Stomach (tissue), 9 donors: ENCODE measurements around the gene PRKN. TPM values are rescaled to one million over a fixed set of nuclear protein-coding genes. Genes with fewer than 3 reads are reported as not detected.

Experiments
- DNase-seq, 2 donors: peaks; one replicate each; pipeline versions ENCODE4 v3.0.0 to v3.0.0-alpha.2; 2013 to 2019
- H3K27ac ChIP-seq, 5 donors: fragments of 200-600 bp in 4 of 5; sonication (generic) in 4 of 5; one replicate each; pipeline ENCODE4 v1.5.1; 2013 to 2019; ENCODE audit warnings: mild to moderate bottlenecking in 1 of 5, moderate library complexity in 1 of 5
- H3K27me3 ChIP-seq, 3 donors: fragments of 200-600 bp; sonication (generic); one replicate each; pipeline ENCODE4 v1.5.1; 2017 to 2019; ENCODE audit warnings: mixed run types in 1 of 3
- H3K36me3 ChIP-seq, 4 donors: fragments of 200-600 bp; sonication (generic); 1 replicate in 3 of 4; 2 replicates in 1 of 4; pipeline ENCODE4 v1.5.1; 2016 to 2019
- H3K4me1 ChIP-seq, 4 donors: fragments of 200-600 bp; sonication (generic); one replicate each; pipeline ENCODE4 v1.5.1; 2016 to 2019
- H3K4me3 ChIP-seq, 4 donors: fragments of 200-600 bp; sonication (generic) in 3 of 4; one replicate each; pipeline ENCODE4 v1.5.1; 2016 to 2019; ENCODE audit warnings: mild to moderate bottlenecking in 1 of 4
- H3K9me3 ChIP-seq, 4 donors: fragments of 200-600 bp; sonication (generic); one replicate each; pipeline ENCODE4 v1.5.1; 2016 to 2019
- EP300 ChIP-seq: sonication (generic); formaldehyde crosslinking; IDR thresholded peaks from one replicate; pipeline ENCODE4 v1.6.1; 2017; ENCODE audit warnings: antibody characterized with exemption
- POLR2A ChIP-seq, 4 donors: fragments of 450-650 bp; IDR thresholded peaks; one replicate each; pipeline ENCODE4 v1.6.1; 2016; ENCODE audit warnings: antibody characterized with exemption in 4 of 4, control low read depth in 2 of 4, mild to moderate bottlenecking in 1 of 4, moderate library complexity in 1 of 4
- POLR2AphosphoS5 ChIP-seq, 3 donors: sonication (generic); formaldehyde crosslinking; IDR thresholded peaks; one replicate each; pipeline ENCODE4 v1.6.1; 2016; ENCODE audit warnings: antibody characterized with exemption in 3 of 3
- WGBS, 5 donors: extraction: QIAGEN DNeasy Blood & Tissue Kit in 3 of 5; methylation state at CpG; one replicate each; pipeline versions ENCODE4 v1.1.5 to v1.1.7; 2013 to 2018; 5-methylcytosine and 5-hydroxymethylcytosine counted together
- intact Hi-C: fragments of 100-400 bp; cut with DNase I; formaldehyde crosslinking; loops from one replicate; pipeline ENCODE4 v1.15.1; 2023; ENCODE audit warnings: low total_unique reads
- polyA plus RNA-seq, 3 donors: library from polyadenylated mRNA; stranded (reverse); fragments of 200-250 nt; gene quantifications; one replicate each; pipeline ENCODE4 v1.2.3, GENCODE V29; 2013
- total RNA-seq, 5 donors: library from RNA; depleted of rRNA; stranded (reverse); fragments of >200 nt; gene quantifications; one replicate each; pipeline versions ENCODE4 v1.1.0 to v1.2.3, GENCODE V29; 2014 to 2016
- TF ChIP-seq, protein P1 (sequence below), 7 experiments: fragments of 450-650 bp in 4 of 7; fragments of 200-600 bp in 3 of 7; sonication (generic) in 3 of 7; IDR thresholded peaks; one replicate each; pipeline ENCODE4 v1.5.1; 2016 to 2019; ENCODE audit warnings: antibody characterized with exemption in 7 of 7, control low read depth in 2 of 7, mild to moderate bottlenecking in 1 of 7
- donor health status: healthy with polysubstance abuse.
- donor health status: Bipolar disorder and iron deficiency.
- donor health status: healthy.

PRKN gene
- total and polyA plus RNA-seq, 8 donors, result 0.68 to 19.8 (median 9.5) TPM

GRCh38 chr6:162258647-162259046, 468.9 kb downstream of the PRKN start:
- Histone ChIP-seq H3K27me3 (no peaks in the 10 kb centered on the region), H3K36me3 (no peaks in the 10 kb centered on the region), H3K4me3 (no peak overlapping the region), H3K27ac (no peak overlapping the region), H3K4me1 (no peaks in the 10 kb centered on the region), H3K9me3 (no peaks in the 10 kb centered on the region)
- DNase-seq, result no peak
- TF ChIP-seq, protein P1, sequence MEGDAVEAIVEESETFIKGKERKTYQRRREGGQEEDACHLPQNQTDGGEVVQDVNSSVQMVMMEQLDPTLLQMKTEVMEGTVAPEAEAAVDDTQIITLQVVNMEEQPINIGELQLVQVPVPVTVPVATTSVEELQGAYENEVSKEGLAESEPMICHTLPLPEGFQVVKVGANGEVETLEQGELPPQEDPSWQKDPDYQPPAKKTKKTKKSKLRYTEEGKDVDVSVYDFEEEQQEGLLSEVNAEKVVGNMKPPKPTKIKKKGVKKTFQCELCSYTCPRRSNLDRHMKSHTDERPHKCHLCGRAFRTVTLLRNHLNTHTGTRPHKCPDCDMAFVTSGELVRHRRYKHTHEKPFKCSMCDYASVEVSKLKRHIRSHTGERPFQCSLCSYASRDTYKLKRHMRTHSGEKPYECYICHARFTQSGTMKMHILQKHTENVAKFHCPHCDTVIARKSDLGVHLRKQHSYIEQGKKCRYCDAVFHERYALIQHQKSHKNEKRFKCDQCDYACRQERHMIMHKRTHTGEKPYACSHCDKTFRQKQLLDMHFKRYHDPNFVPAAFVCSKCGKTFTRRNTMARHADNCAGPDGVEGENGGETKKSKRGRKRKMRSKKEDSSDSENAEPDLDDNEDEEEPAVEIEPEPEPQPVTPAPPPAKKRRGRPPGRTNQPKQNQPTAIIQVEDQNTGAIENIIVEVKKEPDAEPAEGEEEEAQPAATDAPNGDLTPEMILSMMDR (IDR thresholded peaks at IDR 0.05), result no peak
- TF ChIP-seq POLR2A (IDR thresholded peaks at IDR 0.05) (no peak), POLR2AphosphoS5 (IDR thresholded peaks at IDR 0.05) (no peak), EP300 (no peak)
- intact Hi-C loops, result no loop called here
- WGBS, 5 donors, result 70 to 84% (median 82%) methylated on average over 7 of the region's 7 CpGs

- no peak for TF ChIP-seq EP300
- TF ChIP-seq, protein P1 (IDR thresholded peaks at IDR 0.05), result no peak
- TF ChIP-seq POLR2AphosphoS5 (IDR thresholded peaks at IDR 0.05), result no peak
- no peak for TF ChIP-seq POLR2A (IDR thresholded peaks at IDR 0.05)
- Histone ChIP-seq H3K27ac (no peak overlapping the region), H3K27me3 (no peaks in the 10 kb centered on the region), H3K4me1 (no peaks in the 10 kb centered on the region), H3K4me3 (no peak overlapping the region), H3K9me3 (no peaks in the 10 kb centered on the region), H3K36me3 (no peaks in the 10 kb centered on the region)
- 79 to 86% (median 86%) methylated on average over 3 of the region's 3 CpGs for WGBS, 5 donors
- intact Hi-C loops, result no loop called here
- no peak for DNase-seq
These were observed 471.2 kb downstream of the PRKN start for GRCh38 chr6:162256361-162256760.

DNA sequence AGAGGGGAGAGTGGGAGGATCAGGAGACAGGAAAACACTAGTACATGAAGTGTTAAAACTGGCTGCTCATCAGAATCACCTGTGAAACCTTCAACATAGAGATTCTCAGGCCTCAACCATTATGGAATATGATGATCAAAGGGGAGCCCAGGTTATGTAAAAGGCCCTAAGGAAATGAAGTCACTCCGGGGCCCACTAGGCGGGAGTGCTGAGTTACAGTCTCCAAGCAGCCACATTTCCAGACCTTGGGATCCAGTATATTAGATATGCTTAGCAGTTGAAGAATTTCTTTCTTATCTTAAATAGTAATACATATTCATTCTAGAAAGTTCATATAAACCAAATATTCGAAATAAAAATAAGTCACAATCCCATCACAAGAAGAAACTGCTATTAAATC, 476.3 kb downstream of the PRKN start:
- no peaks in the 10 kb centered on the region for H3K36me3 ChIP-seq
- 69 to 76% (median 74%) methylated on average over 3 of the region's 3 CpGs for WGBS, 5 donors
- TF ChIP-seq, protein P1 (IDR thresholded peaks at IDR 0.05), result peak in 1 of 7 experiments; percentile 8
- TF ChIP-seq POLR2AphosphoS5 (IDR thresholded peaks at IDR 0.05) (no peak), EP300 (no peak), POLR2A (IDR thresholded peaks at IDR 0.05) (no peak)
- no peaks in the 10 kb centered on the region for H3K4me1 ChIP-seq
- DNase-seq, result peak in 1 of 2 donors; percentile 10
- no peak overlapping the region for H3K4me3 ChIP-seq
- no peak overlapping the region for H3K27ac ChIP-seq
- H3K9me3 ChIP-seq, result no peaks in the 10 kb centered on the region
- H3K27me3 ChIP-seq, result no peaks in the 10 kb centered on the region
- intact Hi-C loops, result no loop called here

DNA sequence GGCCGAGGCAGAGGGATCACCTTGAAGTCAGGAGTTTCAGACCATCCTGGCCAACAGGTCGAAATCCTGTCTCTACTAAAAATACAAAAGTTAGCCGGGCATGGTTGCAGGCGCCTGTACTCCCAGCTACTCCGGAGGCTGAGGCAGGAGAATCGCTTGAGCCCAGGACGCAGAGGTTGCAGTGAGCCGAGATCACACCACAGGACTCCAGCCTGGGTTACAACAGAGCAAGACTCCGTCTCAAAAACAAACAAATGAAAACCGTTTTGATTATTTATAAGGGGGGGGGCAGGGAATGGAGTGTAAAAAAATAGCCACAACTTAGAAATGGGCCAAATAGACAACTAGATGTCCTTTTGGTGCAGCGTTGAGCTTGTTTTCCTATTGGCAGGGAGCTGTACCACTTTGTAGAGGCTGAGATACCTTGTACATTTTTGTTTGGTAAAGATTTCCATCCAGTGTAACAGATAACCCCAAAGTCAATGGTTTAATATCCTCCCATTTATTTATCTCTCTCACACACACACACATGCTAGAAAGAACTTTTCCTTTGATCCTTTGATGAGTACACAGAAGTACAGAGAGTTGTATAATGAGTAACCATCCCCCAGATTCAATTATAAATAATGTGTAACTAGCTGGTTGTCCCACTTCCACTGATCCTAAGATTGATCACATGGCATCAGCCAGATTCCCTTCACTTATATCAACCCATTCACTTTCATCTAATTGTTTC, 477.5 kb downstream of the PRKN start:
- no peak overlapping the region for H3K27ac ChIP-seq
- TF ChIP-seq EP300 (no peak), POLR2AphosphoS5 (IDR thresholded peaks at IDR 0.05) (no peak), POLR2A (IDR thresholded peaks at IDR 0.05) (no peak)
- TF ChIP-seq, protein P1 (IDR thresholded peaks at IDR 0.05), result no peak
- H3K4me1 ChIP-seq, result no peaks in the 10 kb centered on the region
- no peaks in the 10 kb centered on the region for H3K27me3 ChIP-seq
- WGBS, 5 donors, result 74 to 79% (median 75%) methylated on average over 11 of the region's 11 CpGs
- intact Hi-C loops, result no loop called here
- no peaks in the 10 kb centered on the region for H3K36me3 ChIP-seq
- DNase-seq, result no peak
- H3K4me3 ChIP-seq, result no peak overlapping the region
- no peaks in the 10 kb centered on the region for H3K9me3 ChIP-seq
